OCI-LY7 (cell line): Measurements from ENCODE around the gene RARG.

Experiments
- CTCF ChIP-seq: fragments of 200-600 bp; sonication (generic); conservative IDR thresholded peaks from 2 replicates; pipeline ENCODE4 v1.5.1; 2014; ENCODE audit warnings: mild to moderate bottlenecking, antibody characterized with exemption, low read length, moderate library complexity, mixed read lengths
- EZH2phosphoT487 ChIP-seq: fragments of 200-600 bp; sonication (generic); IDR thresholded peaks from 2 replicates; pipeline ENCODE4 v1.6.1; 2018; ENCODE audit warnings: low read depth, borderline replicate concordance, mild to moderate bottlenecking, mixed run types, antibody characterized with exemption, low read length, moderate library complexity, mixed read lengths

GRCh38 chr12:53180931-53181645, 50.9 kb downstream of the RARG start:
- TF ChIP-seq CTCF (no peak), EZH2phosphoT487 (no peak)
